Natural killer cell treated with Interleukin-12 subunit alpha and Interleukin-12 subunit beta and Interleukin-15 and Interleukin-18, amount 100 ng/mL, for 72 hours (primary cell): ENCODE data around the gene ACOXL. TPM values are rescaled to one million over a fixed set of nuclear protein-coding genes. Genes with fewer than 3 reads are reported as not detected.

Source experiments
- ATAC-seq, 2 donors: fragments of 150-1000 bp; cut with Tn5 transposase in 1 of 2; sonication (Bioruptor Pico), chemical (Tn5 transposase) in 1 of 2; 2 replicates each; pipeline ENCODE4 v1.10.0; 2021
- DNase-seq: peaks from one replicate; pipeline ENCODE4 v3.0.0; 2022; ENCODE audit warnings: low spot score
- H3K27ac Mint-ChIP-seq, 2 donors: 1 replicate in 1 of 2; 2 replicates in 1 of 2; pipeline ENCODE4 v1.8.0; 2022; ENCODE audit warnings: mixed read lengths in 2 of 2, mild to moderate bottlenecking in 1 of 2, moderate library complexity in 1 of 2
- H3K27me3 Mint-ChIP-seq, 2 donors: 1 replicate in 1 of 2; 2 replicates in 1 of 2; pipeline ENCODE4 v1.8.0; 2022; ENCODE audit warnings: mixed read lengths in 2 of 2
- H3K36me3 Mint-ChIP-seq: one replicate; pipeline ENCODE4 v1.8.0; 2022; ENCODE audit warnings: mixed read lengths
- H3K4me1 Mint-ChIP-seq, 2 donors: 1 replicate in 1 of 2; 2 replicates in 1 of 2; pipeline ENCODE4 v1.8.0; 2022; ENCODE audit warnings: low read depth in 2 of 2, mixed read lengths in 2 of 2, mild to moderate bottlenecking in 1 of 2
- H3K4me3 Mint-ChIP-seq: one replicate; pipeline ENCODE4 v1.8.0; 2022; ENCODE audit warnings: mixed read lengths
- H3K9me3 Mint-ChIP-seq: 2 replicates; pipeline ENCODE4 v1.8.0; 2022; ENCODE audit warnings: mixed read lengths
- total RNA-seq, 2 donors: library from RNA; stranded (reverse); gene quantifications; one replicate each; pipeline ENCODE4 v1.2.3, GENCODE V29; 2022

Gene ACOXL
- total RNA-seq, 2 donors from 2014 or later: 1.4 to 2.5 TPM

DNA sequence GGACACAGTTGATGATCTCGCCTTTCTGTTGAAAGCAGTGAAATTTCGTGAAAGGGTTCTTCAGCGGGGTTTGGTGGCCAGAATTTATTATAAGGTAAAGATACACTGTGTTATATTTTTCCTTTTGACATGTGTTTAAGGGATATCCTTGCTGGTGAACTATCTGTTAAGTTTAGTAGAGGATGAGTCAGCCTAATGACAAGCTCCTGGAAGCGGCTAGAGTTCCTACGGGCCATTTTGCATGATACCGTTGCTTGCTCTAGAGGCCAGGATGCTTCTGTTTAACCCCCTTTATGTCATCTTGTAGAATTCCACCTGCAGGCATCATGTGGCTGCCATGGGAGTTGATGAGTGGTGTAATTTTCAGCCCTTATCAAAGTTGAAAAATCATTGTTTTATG lies 263.5 kb downstream of the ACOXL start:
- Mint-ChIP-seq H3K36me3 (peaks cover 2% of the 10 kb centered on the region), H3K27me3 (no peaks in the 10 kb centered on the region), H3K4me1 (peaks cover 30 to 40% of the 10 kb centered on the region in 2 donors), H3K9me3 (no peaks in the 10 kb centered on the region), H3K27ac (no peak overlapping the region), H3K4me3 (no peak overlapping the region)
- no peak for ATAC-seq
- DNase-seq: no peak

GRCh38 chr2:110997331-110998045 lies 265.1 kb downstream of the ACOXL start:
- peaks cover 0 to 5% of the 10 kb centered on the region in 2 donors for H3K27me3 Mint-ChIP-seq
- H3K27ac Mint-ChIP-seq: peak overlapping the region in 1 of 2 donors; percentile 58
- ATAC-seq (no peak), DNase-seq (no peak)
- H3K4me1 Mint-ChIP-seq: peaks cover 35 to 37% of the 10 kb centered on the region in 2 donors
- H3K4me3 Mint-ChIP-seq: no peak overlapping the region
- H3K9me3 Mint-ChIP-seq: peaks cover 3% of the 10 kb centered on the region
- peaks cover 5% of the 10 kb centered on the region for H3K36me3 Mint-ChIP-seq

DNA sequence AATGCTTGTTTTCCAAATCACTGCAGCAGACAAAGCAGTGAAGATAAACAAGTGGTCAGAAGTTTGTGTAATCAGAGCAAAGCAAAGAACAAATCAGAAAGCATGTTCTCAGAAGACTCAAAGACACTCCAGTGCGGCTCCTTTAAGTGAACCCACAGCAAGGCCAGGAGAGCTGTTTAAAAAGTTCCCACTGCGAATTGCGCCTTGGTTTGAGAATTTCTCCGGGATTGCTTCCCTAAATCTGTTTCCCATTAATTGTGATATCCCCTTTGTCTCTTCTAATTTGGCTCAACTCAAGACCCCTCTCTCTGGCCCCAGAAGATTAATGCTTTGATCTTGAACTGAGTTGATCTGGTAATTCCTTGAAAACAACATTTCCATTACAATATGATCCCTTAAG lies 265.9 kb downstream of the ACOXL start:
- H3K27me3 Mint-ChIP-seq: peaks cover 0 to 5% of the 10 kb centered on the region in 2 donors
- peaks cover 3% of the 10 kb centered on the region for H3K9me3 Mint-ChIP-seq

DNA sequence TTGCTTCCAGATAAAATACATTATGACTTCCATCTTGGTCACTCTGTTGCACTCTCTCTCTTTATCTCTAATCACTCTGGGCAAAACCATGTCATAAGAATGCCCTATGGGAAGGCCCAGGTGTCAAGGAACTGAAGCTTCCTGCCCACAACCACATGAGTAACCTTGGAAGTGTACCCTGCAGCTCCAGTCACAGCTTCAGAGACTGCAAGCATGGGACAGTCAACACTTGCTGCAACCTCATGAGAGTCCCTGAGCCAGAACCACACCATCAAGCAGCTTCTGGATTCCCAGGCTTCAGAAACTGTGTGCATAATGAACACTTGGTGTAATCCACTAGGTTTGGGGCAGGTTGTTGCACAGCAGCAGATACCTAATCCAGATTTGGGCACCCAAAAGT lies 267.3 kb downstream of the ACOXL start:
- H3K27me3 Mint-ChIP-seq: peaks cover 0 to 5% of the 10 kb centered on the region in 2 donors
- H3K36me3 Mint-ChIP-seq: peaks cover 5% of the 10 kb centered on the region
- no peak overlapping the region for H3K27ac Mint-ChIP-seq
- H3K9me3 Mint-ChIP-seq: peaks cover 3% of the 10 kb centered on the region
- no peak overlapping the region for H3K4me3 Mint-ChIP-seq
- peaks cover 19 to 22% of the 10 kb centered on the region in 2 donors for H3K4me1 Mint-ChIP-seq
- DNase-seq: no peak
- no peak for ATAC-seq

More for the DNA sequence above, 265.9 kb downstream of the ACOXL start:
- no peak for ATAC-seq
- H3K4me1 Mint-ChIP-seq: peaks cover 30% of the 10 kb centered on the region in 2 donors
- peaks cover 5% of the 10 kb centered on the region for H3K36me3 Mint-ChIP-seq
- H3K27ac Mint-ChIP-seq: no peak overlapping the region
- H3K4me3 Mint-ChIP-seq: no peak overlapping the region
- no peak for DNase-seq

DNA sequence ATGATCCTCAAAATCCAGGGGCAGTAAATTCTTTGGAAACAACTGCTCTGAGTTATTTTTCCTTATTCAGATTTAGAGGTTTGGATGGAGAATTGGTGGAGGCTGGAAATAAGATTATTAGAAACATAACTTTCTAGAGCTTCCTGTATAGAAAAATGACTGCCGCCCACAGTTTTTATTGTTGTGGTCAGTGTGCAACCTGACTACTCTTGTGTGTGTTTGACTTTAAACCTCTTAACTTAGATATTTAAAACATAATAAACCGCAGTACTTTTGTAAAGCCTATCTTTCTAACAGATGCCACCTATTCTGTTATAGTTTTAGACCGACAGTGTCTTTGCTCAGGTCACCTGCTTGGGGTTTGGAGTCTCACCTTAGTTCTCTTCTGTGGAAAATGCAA lies 272.9 kb downstream of the ACOXL start:
- peaks cover 5% of the 10 kb centered on the region for H3K36me3 Mint-ChIP-seq
- DNase-seq (no peak), ATAC-seq (no peak)
- peaks cover 26 to 33% of the 10 kb centered on the region in 2 donors for H3K27me3 Mint-ChIP-seq
- H3K9me3 Mint-ChIP-seq: peaks cover 3% of the 10 kb centered on the region
- H3K4me3 Mint-ChIP-seq: no peak overlapping the region
- peak overlapping the region in 1 of 2 donors; percentile 22 for H3K27ac Mint-ChIP-seq
- peaks cover 16 to 18% of the 10 kb centered on the region in 2 donors for H3K4me1 Mint-ChIP-seq

GRCh38 chr2:111005821-111006220 lies 273.4 kb downstream of the ACOXL start:
- Mint-ChIP-seq H3K27me3 (peaks cover 26 to 34% of the 10 kb centered on the region in 2 donors), H3K4me3 (no peak overlapping the region), H3K9me3 (peaks cover 3% of the 10 kb centered on the region), H3K4me1 (peaks cover 13 to 16% of the 10 kb centered on the region in 2 donors), H3K36me3 (peaks cover 4% of the 10 kb centered on the region), H3K27ac (peak overlapping the region in 1 of 2 donors; percentile 22)
- DNase-seq (no peak), ATAC-seq (no peak)

DNA sequence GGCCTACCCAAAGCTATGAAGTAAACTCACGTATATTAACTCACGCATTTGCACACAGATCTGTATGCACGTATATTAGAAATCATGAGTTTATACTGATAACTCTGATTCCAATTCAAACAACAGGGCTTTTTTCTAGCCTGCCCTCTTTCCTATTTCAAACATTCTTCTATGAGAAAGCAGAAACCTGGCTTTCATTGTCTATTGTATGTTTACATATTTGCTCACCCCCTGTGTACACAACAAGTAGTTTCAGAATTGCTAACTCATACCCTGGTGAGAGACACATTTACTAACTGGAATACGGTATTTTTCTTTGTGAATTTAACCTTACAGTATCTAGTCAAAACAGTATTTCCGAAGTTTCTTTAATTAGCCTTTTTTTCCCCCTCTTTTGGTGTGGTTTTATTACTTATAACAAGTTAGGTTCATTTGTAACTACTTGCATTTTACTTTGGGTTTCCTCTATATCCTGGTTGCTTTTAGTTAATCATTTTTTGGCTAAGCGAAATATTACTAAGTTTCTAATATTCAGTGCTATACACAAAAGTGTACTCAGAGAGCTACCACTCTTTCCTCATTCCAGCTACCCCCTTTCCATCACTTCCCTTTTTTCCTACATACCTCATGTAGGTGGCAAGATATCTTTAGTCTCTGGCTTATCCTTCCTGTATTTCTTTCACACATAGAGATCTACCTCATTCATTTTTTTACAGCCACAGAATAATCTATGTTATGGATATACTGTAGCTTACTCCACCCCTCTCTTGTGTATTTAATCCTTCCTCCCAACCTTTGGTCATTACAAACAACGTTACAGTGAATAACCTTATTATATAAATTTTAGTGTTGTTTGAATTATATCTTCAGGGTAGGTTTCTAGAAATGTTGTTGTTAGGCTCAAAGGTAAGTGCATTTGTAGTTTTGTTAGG lies 275.6 kb downstream of the ACOXL start:
- Mint-ChIP-seq H3K4me1 (peaks cover 8 to 12% of the 10 kb centered on the region in 2 donors), H3K36me3 (peaks cover 5% of the 10 kb centered on the region), H3K4me3 (no peak overlapping the region), H3K9me3 (no peaks in the 10 kb centered on the region), H3K27ac (no peak overlapping the region), H3K27me3 (peaks cover 22 to 34% of the 10 kb centered on the region in 2 donors)
- DNase-seq (no peak), ATAC-seq (no peak)

DNA sequence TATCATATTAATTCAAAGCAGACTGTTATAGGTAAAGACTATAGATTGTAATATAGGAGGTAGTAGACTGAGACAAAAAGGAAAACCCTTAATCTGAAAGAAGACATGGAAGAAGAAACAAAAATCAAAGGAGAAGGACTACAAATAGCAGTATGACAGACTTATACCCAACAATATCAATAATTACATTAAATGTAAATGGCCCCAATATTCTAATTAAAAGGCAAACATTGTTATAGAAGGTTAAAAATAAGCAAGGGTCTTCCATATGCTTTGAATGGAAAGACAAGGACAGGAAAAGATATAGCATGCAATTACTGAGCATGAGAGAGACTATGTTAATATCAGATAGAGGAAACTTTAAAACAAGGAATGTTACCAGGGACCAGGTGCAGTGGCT lies 278.8 kb downstream of the ACOXL start:
- no peak for DNase-seq
- Mint-ChIP-seq H3K9me3 (no peaks in the 10 kb centered on the region), H3K27ac (no peak overlapping the region), H3K4me1 (peaks cover 5 to 10% of the 10 kb centered on the region in 2 donors), H3K36me3 (peaks cover 11% of the 10 kb centered on the region), H3K27me3 (peaks cover 14 to 29% of the 10 kb centered on the region in 2 donors), H3K4me3 (no peak overlapping the region)
- ATAC-seq: no peak

GRCh38 chr2:111015283-111015995 lies 283.1 kb downstream of the ACOXL start:
- peaks cover 25 to 28% of the 10 kb centered on the region in 2 donors for H3K4me1 Mint-ChIP-seq
- H3K4me3 Mint-ChIP-seq: no peak overlapping the region
- no peaks in the 10 kb centered on the region for H3K9me3 Mint-ChIP-seq
- no peak for DNase-seq
- H3K27me3 Mint-ChIP-seq: no peaks in the 10 kb centered on the region
- H3K36me3 Mint-ChIP-seq: peaks cover 11% of the 10 kb centered on the region
- no peak overlapping the region for H3K27ac Mint-ChIP-seq
- peak in 1 of 2 donors; percentile 24 for ATAC-seq

GRCh38 chr2:111017034-111017622 lies 284.8 kb downstream of the ACOXL start:
- Mint-ChIP-seq H3K9me3 (no peaks in the 10 kb centered on the region), H3K4me3 (peak overlapping the region; percentile 48), H3K27ac (peak overlapping the region; percentile 39 to 80), H3K27me3 (peaks cover 0 to 10% of the 10 kb centered on the region in 2 donors), H3K36me3 (peaks cover 6% of the 10 kb centered on the region), H3K4me1 (peaks cover 25 to 28% of the 10 kb centered on the region in 2 donors)
- ATAC-seq (peak; percentile 81 to 87), DNase-seq (peak; percentile 68)

DNA sequence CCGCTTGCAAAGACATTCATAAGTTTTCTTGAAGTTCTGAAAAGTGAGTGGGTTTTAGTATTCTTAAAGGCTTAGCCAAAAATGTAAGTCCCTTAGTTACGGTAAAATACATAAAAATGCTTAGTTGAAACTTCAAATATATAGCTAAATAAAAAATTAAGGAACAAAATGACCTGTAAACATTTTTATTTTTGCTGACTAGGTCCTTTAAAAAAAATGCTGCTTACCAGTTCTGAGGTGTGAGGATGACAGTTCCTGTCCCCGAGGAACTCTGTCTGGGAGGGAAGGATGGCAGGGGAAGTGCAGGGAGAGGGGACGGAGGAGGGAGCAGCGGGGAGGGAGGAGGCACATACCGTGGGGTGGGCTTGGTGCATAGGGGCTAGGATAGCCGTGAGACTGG lies 285.5 kb downstream of the ACOXL start:
- DNase-seq (no peak), ATAC-seq (no peak)
- H3K4me3 Mint-ChIP-seq: no peak overlapping the region
- H3K9me3 Mint-ChIP-seq: no peaks in the 10 kb centered on the region
- H3K27me3 Mint-ChIP-seq: peaks cover under 1 to 12% of the 10 kb centered on the region in 2 donors
- peaks cover 28 to 31% of the 10 kb centered on the region in 2 donors for H3K4me1 Mint-ChIP-seq
- H3K36me3 Mint-ChIP-seq: peaks cover 6% of the 10 kb centered on the region
- H3K27ac Mint-ChIP-seq: peak overlapping the region; percentile 13 to 80

- Mint-ChIP-seq H3K4me3 (no peak overlapping the region), H3K27ac (no peak overlapping the region), H3K27me3 (peaks cover 6 to 12% of the 10 kb centered on the region in 2 donors), H3K36me3 (no peaks in the 10 kb centered on the region), H3K4me1 (peaks cover 32 to 35% of the 10 kb centered on the region in 2 donors), H3K9me3 (no peaks in the 10 kb centered on the region)
- ATAC-seq (no peak), DNase-seq (no peak)
Observed at GRCh38 chr2:111019381-111019780, 287.0 kb downstream of the ACOXL start.

GRCh38 chr2:111022633-111023032 lies 290.3 kb downstream of the ACOXL start:
- peak in 1 of 2 donors; percentile 58 for ATAC-seq
- Mint-ChIP-seq H3K4me3 (no peak overlapping the region), H3K9me3 (no peaks in the 10 kb centered on the region), H3K27ac (peak overlapping the region; percentile 15 to 47), H3K27me3 (peaks cover 6 to 12% of the 10 kb centered on the region in 2 donors), H3K36me3 (no peaks in the 10 kb centered on the region), H3K4me1 (peaks cover 19 to 25% of the 10 kb centered on the region in 2 donors)
- DNase-seq: no peak
